Body of pancreas (tissue), 4 donors: ENCODE measurements around the gene DCDC2C. TPM values are rescaled to one million over a fixed set of nuclear protein-coding genes. Genes with fewer than 3 reads are reported as not detected.

Source experiments
- ATAC-seq: fragments of 150-250 bp; one replicate; pipeline ENCODE4 v1.9.1; 2016
- DNase-seq, 4 donors: peaks; one replicate each; pipeline ENCODE4 v3.0.0-alpha.2; 2019
- H3K27ac ChIP-seq, 4 donors: fragments of 200-600 bp; sonication (generic); 1 replicate in 3 of 4; 2 replicates in 1 of 4; pipeline versions ENCODE4 v1.5.1 to v1.6.1; 2016 to 2019; ENCODE audit warnings: mild to moderate bottlenecking in 1 of 4, mixed read lengths in 1 of 4, moderate library complexity in 1 of 4
- H3K27me3 ChIP-seq, 2 donors: fragments of 200-600 bp; sonication (generic); one replicate each; pipeline ENCODE4 v1.6.0; 2016; ENCODE audit warnings: mild to moderate bottlenecking in 1 of 2
- H3K36me3 ChIP-seq, 2 donors: fragments of 200-600 bp; sonication (generic); replicated peaks in 1 of 2; 2 replicates each; pipeline ENCODE4 v1.5.1; 2016; ENCODE audit warnings: low read depth in 2 of 2; ENCODE audit not compliant: insufficient read depth in 1 of 2
- H3K4me1 ChIP-seq: fragments of 200-600 bp; sonication (generic); one replicate; pipeline ENCODE4 v1.6.0; 2016
- H3K4me3 ChIP-seq, 2 donors: fragments of 200-600 bp; sonication (generic); 1 replicate in 1 of 2; 2 replicates in 1 of 2; pipeline ENCODE4 v1.5.1; 2016 to 2019
- H3K9me3 ChIP-seq, 3 donors: fragments of 200-600 bp; sonication (generic); 1 replicate in 2 of 3; 2 replicates in 1 of 3; pipeline ENCODE4 v1.5.1; 2016
- POLR2A ChIP-seq, 3 donors: fragments of 450-650 bp; IDR thresholded peaks; one replicate each; pipeline ENCODE4 v1.6.1; 2016; ENCODE audit warnings: antibody characterized with exemption in 3 of 3, mild to moderate bottlenecking in 2 of 3
- WGBS, 2 donors: methylation state at CpG; one replicate each; pipeline ENCODE4 v1.1.5; 2017; 5-methylcytosine and 5-hydroxymethylcytosine counted together
- intact Hi-C: fragments of 100-400 bp; cut with DNase I; formaldehyde crosslinking; loops from one replicate; pipeline ENCODE4 v1.15.1; 2023
- total RNA-seq, 2 donors: library from RNA; depleted of rRNA; stranded (reverse); fragments of >200 nt; gene quantifications; one replicate each; pipeline ENCODE4 v1.1.0, GENCODE V29; 2016
- TF ChIP-seq, protein P1 (sequence below), 7 experiments: fragments of 450-650 bp in 4 of 7; fragments of 200-600 bp in 3 of 7; sonication (generic) in 3 of 7; IDR thresholded peaks; one replicate each; pipeline ENCODE4 v1.5.1; 2016 to 2019; ENCODE audit warnings: antibody characterized with exemption in 7 of 7

DCDC2C gene
- total RNA-seq, 2 donors from 2014 or later: not detected

DNA sequence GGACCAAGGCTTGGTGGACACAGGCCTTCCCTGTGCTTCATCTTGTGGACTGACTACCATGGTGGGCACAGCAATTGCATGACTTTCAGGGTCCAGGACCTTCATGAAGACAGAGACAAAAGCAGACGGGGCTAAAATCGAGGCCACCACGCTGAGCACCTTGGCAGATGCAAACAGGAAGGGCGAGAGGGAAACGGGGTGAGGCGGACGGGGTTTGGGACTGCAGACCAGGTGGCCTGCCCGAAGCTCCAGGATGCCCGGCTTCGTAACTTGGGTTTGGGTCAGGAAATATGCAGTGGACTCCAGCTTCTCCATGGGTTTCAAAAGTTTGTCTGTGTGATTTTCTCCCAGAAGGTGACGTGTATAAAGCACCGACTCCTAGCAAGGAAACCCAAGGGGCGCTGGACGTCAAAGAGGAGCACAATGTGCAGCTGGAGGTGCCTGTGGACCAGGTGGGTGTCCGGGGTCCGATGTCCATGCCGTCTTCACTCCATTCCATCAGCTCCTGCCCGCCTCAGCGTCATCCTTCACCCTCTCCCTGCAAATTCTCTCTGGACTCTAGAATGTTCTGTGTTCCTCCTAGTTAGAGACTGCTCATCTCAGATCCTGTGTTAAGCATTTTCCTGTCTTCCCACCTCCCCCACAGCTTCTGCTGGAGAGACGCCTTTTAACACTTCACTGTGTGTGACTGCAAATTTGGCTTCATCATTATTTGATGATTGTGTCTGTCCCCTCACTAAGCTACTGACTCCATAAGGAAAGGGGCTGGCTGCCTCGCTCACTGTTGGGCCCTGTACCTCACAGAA is 65.8 kb downstream of the DCDC2C start:
- ATAC-seq: no peak
- intact Hi-C loops: no loop called here
- no peak for TF ChIP-seq POLR2A (IDR thresholded peaks at IDR 0.05)
- TF ChIP-seq, protein P1, sequence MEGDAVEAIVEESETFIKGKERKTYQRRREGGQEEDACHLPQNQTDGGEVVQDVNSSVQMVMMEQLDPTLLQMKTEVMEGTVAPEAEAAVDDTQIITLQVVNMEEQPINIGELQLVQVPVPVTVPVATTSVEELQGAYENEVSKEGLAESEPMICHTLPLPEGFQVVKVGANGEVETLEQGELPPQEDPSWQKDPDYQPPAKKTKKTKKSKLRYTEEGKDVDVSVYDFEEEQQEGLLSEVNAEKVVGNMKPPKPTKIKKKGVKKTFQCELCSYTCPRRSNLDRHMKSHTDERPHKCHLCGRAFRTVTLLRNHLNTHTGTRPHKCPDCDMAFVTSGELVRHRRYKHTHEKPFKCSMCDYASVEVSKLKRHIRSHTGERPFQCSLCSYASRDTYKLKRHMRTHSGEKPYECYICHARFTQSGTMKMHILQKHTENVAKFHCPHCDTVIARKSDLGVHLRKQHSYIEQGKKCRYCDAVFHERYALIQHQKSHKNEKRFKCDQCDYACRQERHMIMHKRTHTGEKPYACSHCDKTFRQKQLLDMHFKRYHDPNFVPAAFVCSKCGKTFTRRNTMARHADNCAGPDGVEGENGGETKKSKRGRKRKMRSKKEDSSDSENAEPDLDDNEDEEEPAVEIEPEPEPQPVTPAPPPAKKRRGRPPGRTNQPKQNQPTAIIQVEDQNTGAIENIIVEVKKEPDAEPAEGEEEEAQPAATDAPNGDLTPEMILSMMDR (IDR thresholded peaks at IDR 0.05): no peak
- Histone ChIP-seq H3K36me3 (no peaks in the 10 kb centered on the region), H3K9me3 (no peaks in the 10 kb centered on the region), H3K27ac (no peak overlapping the region), H3K27me3 (no peaks in the 10 kb centered on the region), H3K4me1 (no peaks in the 10 kb centered on the region), H3K4me3 (no peak overlapping the region)
- 62 to 67% methylated on average over 21 of the region's 21 CpGs for WGBS, 2 donors
- no peak for DNase-seq

DNA sequence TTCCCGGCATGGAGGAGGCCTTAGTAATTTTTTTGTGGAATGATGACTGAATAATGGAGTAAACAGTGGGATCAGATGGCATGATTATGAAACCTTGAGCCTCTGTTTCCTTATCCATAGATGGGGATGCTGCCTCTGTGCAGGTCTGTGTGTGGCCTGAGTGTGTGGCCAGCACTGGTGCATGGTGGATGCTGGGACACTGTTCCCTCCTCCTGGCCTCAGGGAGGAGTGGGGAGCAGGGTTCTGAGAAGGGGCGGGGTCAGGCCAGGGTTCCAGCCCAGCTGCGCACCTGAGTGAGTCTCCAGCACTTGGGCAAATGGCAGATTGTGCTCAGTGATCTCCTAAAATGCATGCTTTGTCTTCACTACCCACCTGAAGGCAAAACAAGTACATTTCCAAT is 66.4 kb downstream of the DCDC2C start:
- no peaks in the 10 kb centered on the region for H3K36me3 ChIP-seq
- no peak overlapping the region for H3K4me3 ChIP-seq
- no peaks in the 10 kb centered on the region for H3K4me1 ChIP-seq
- ATAC-seq (no peak), DNase-seq (no peak)
- H3K27ac ChIP-seq: no peak overlapping the region
- intact Hi-C loops: no loop called here
- H3K9me3 ChIP-seq: no peaks in the 10 kb centered on the region
- WGBS, 2 donors: 58 to 64% methylated on average over 2 to 3 of the region's 3 CpGs
- H3K27me3 ChIP-seq: no peaks in the 10 kb centered on the region
- TF ChIP-seq, protein P1 (IDR thresholded peaks at IDR 0.05): no peak
- no peak for TF ChIP-seq POLR2A (IDR thresholded peaks at IDR 0.05)

DNA sequence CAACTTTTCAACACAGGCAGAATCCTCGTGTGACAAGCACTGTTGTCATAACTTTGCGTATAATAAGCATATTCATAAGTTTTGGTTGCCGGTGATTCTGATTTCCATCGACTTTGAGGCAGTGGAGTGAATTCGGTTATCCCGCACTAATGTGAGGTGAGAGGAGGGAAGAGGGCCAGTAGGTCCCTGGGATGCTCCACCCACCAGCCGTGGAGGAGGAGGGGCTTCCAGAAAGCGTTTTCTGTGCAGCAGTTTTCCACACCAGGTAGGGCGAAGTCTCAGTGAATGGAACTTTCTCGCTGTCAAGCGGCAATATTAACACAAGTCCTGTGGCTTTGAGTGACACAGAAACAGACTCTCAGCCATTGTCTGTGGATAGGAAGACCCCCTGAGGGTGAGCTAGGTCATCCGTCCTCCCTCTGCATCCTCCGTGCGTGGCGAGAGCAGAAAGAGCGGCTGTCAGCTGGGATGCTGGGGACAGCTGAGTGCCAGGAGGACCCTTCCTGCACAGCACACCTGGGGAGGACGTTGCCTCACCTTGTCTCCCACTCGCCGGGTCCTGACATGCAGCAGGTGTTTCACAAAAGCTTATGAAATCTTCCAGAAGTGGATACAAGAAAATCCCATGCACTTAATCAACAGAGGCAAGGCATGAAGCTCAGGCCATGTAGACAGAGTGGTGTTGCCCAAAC is 67.5 kb downstream of the DCDC2C start:
- Histone ChIP-seq H3K4me3 (no peak overlapping the region), H3K27me3 (no peaks in the 10 kb centered on the region), H3K36me3 (no peaks in the 10 kb centered on the region), H3K9me3 (no peaks in the 10 kb centered on the region), H3K4me1 (no peaks in the 10 kb centered on the region), H3K27ac (no peak overlapping the region)
- DNase-seq: no peak
- intact Hi-C loops: no loop called here
- no peak for ATAC-seq
- TF ChIP-seq, protein P1 (IDR thresholded peaks at IDR 0.05): no peak
- TF ChIP-seq POLR2A (IDR thresholded peaks at IDR 0.05): no peak
- WGBS, 2 donors: 61 to 62% methylated on average over 19 of the region's 19 CpGs

DNA sequence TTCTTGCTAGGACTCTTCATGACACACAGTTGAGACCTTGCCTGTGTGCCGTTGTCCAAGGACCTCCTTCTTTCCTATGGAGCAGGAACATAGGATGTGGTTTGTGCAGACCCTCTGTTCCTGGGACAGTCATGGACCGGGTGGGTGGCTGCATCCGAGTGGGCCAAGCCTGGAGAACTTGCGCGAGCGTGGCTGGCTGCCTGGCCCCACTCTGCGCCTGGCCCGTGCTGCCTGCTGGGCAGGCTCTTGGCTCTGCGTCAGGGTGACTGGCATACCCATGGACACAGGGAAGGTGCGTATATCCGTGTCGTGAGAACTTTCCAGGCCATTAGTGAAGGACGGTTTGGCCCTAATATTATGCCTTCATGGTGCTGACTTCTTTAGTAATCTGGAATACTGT is 68.2 kb downstream of the DCDC2C start:
- H3K27ac ChIP-seq: no peak overlapping the region
- no peak for TF ChIP-seq POLR2A (IDR thresholded peaks at IDR 0.05)
- TF ChIP-seq, protein P1 (IDR thresholded peaks at IDR 0.05): no peak
- ATAC-seq (no peak), DNase-seq (no peak)
- intact Hi-C loops: no loop called here
- H3K36me3 ChIP-seq: no peaks in the 10 kb centered on the region
- no peaks in the 10 kb centered on the region for H3K9me3 ChIP-seq
- H3K27me3 ChIP-seq: no peaks in the 10 kb centered on the region
- H3K4me1 ChIP-seq: no peaks in the 10 kb centered on the region
- 57 to 64% methylated on average over 6 to 13 of the region's 13 CpGs for WGBS, 2 donors
- no peak overlapping the region for H3K4me3 ChIP-seq
